HG03354 (cell line): ENCODE results near the gene PLPP3.

Experiments used
- ATAC-seq: cut with Tn5 transposase; IDR thresholded peaks from one replicate; pipeline ENCODE4 v1.9.1; 2021; ENCODE audit warnings: mild to moderate bottlenecking; ENCODE audit not compliant: unreplicated experiment, poor library complexity, severe bottlenecking

Gene PLPP3

GRCh38 chr1:56448529-56449300 lies 130.6 kb downstream of the PLPP3 start:
- no peak for ATAC-seq

- ATAC-seq, result no peak
These were observed 131.5 kb downstream of the PLPP3 start for GRCh38 chr1:56447823-56448222.

GRCh38 chr1:56446531-56447098 lies 132.7 kb downstream of the PLPP3 start:
- ATAC-seq, result no peak

GRCh38 chr1:56444960-56445646 lies 134.3 kb downstream of the PLPP3 start:
- ATAC-seq, result no peak
